Ovary (tissue), 9 donors: ENCODE data around the gene THSD4. TPM values are rescaled to one million over a fixed set of nuclear protein-coding genes. Genes with fewer than 3 reads are reported as not detected.

Source experiments
- DNase-seq, 5 donors: peaks; one replicate each; pipeline ENCODE4 v3.0.0-alpha.2; 2019 to 2020
- H3K27ac ChIP-seq, 2 donors: fragments of 200-600 bp; one replicate each; pipeline versions ENCODE4 v1.5.1 to v1.8.0; 2019 to 2022
- H3K27me3 ChIP-seq: fragments of 200-600 bp; one replicate; pipeline ENCODE4 v1.8.0; 2022
- H3K36me3 ChIP-seq: fragments of 200-600 bp; sonication (generic); one replicate; pipeline ENCODE4 v1.5.1; 2019
- H3K4me1 ChIP-seq: one replicate; pipeline ENCODE4 v1.8.1; 2013; ENCODE audit warnings: mild to moderate bottlenecking, moderate library complexity; ENCODE audit not compliant: insufficient read depth
- H3K4me3 ChIP-seq: fragments of 200-600 bp; sonication (generic); one replicate; pipeline ENCODE4 v1.5.1; 2017
- H3K9me3 ChIP-seq, 2 donors: fragments of 200-600 bp in 1 of 2; sonication (generic) in 1 of 2; one replicate each; pipeline versions ENCODE4 v1.5.1 to v1.8.1; 2013 to 2019; ENCODE audit warnings: mild to moderate bottlenecking in 1 of 2, moderate library complexity in 1 of 2
- EP300 ChIP-seq: sonication (generic); formaldehyde crosslinking; IDR thresholded peaks from one replicate; pipeline ENCODE4 v1.6.1; 2017; ENCODE audit warnings: antibody characterized with exemption
- POLR2A ChIP-seq: fragments of 450-650 bp; IDR thresholded peaks from one replicate; pipeline ENCODE4 v1.6.1; 2017; ENCODE audit warnings: antibody characterized with exemption, mild to moderate bottlenecking, moderate library complexity
- WGBS, 3 donors: extraction: QIAGEN DNeasy Blood & Tissue Kit in 1 of 3; methylation state at CpG; one replicate each; pipeline versions ENCODE4 v1.1.5 to v1.1.7; 2013 to 2017; 5-methylcytosine and 5-hydroxymethylcytosine counted together
- intact Hi-C, 4 donors: fragments of 100-400 bp; cut with DNase I; formaldehyde crosslinking; loops; one replicate each; pipeline versions ENCODE4 v1.11.0 to v1.15.1; 2022 to 2023
- polyA plus RNA-seq, 2 donors: library from polyadenylated mRNA; stranded (reverse); fragments of 200-250 nt in 1 of 2; fragments of 350-450 nt in 1 of 2; fragmentation: Illumina TruSeq in 1 of 2; extraction: RNeasy Lipid Tissue Mini Kit (QIAGEN cat#74804) in 1 of 2; gene quantifications; one replicate each; pipeline ENCODE4 v1.2.3, GENCODE V29; 2013 to 2014
- total RNA-seq, 7 donors: library from RNA; depleted of rRNA in 2 of 7; stranded (reverse); fragments of >200 nt in 2 of 7; fragmentation: NEBNext Ultra II Directional in 3 of 7; extraction: Animal tissue kit (Norgen Biotek cat#: 25700) in 3 of 7; gene quantifications; one replicate each; pipeline versions ENCODE4 v1.1.0 to v1.2.4, GENCODE V29; 2016 to 2023
- TF ChIP-seq, protein P1 (sequence below), 3 donors: fragments of 450-650 bp in 2 of 3; fragments of 200-600 bp in 1 of 3; IDR thresholded peaks; one replicate each; pipeline versions ENCODE4 v1.5.1 to v1.8.0; 2016 to 2022; ENCODE audit warnings: antibody characterized with exemption in 3 of 3, mild to moderate bottlenecking in 1 of 3
- donor health status: DM: no; HTN: no; CAD: no; lungs with moderate emphysema.
- donor health status: DM: no; HTN: no; CAD: no.
- donor health status: Bipolar disorder and iron deficiency.
- donor health status: DM: yes; HTN: yes; CAD: no.
- donor health status: DM: no; HTN: no; CAD: no.
- donor health status: DM: yes; HTN: yes; CAD: no.

The THSD4 gene
- total and polyA plus RNA-seq, 9 donors = 3.2 to 53.4 (median 13.5) TPM

DNA sequence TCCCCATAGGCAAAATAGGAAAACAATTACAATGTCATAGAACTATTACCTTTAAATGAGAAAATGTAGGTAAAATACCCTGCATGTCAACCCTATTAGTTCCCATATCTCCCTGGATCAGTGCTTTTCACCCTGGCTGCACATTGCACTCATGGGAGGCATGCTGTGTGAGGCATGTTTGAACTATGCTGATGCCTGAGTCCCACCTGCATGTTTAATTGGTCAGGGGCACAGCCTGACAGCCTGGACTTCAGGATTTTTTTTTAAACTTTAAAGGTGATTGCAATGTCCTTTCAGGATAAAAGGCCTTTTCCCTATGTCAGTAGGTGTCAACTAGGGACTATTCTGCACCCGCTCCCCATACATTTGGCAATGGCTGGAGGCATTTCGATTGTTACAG lies 559.1 kb downstream of the THSD4 start:
- WGBS, 3 donors = 81 to 87% (median 82%) methylated on average over 2 of the region's 2 CpGs
- no peaks in the 10 kb centered on the region for H3K27me3 ChIP-seq
- intact Hi-C loops = no loop called here
- no peak overlapping the region for H3K27ac ChIP-seq
- H3K4me3 ChIP-seq = no peak overlapping the region
- no peaks in the 10 kb centered on the region for H3K36me3 ChIP-seq
- TF ChIP-seq, protein P1, sequence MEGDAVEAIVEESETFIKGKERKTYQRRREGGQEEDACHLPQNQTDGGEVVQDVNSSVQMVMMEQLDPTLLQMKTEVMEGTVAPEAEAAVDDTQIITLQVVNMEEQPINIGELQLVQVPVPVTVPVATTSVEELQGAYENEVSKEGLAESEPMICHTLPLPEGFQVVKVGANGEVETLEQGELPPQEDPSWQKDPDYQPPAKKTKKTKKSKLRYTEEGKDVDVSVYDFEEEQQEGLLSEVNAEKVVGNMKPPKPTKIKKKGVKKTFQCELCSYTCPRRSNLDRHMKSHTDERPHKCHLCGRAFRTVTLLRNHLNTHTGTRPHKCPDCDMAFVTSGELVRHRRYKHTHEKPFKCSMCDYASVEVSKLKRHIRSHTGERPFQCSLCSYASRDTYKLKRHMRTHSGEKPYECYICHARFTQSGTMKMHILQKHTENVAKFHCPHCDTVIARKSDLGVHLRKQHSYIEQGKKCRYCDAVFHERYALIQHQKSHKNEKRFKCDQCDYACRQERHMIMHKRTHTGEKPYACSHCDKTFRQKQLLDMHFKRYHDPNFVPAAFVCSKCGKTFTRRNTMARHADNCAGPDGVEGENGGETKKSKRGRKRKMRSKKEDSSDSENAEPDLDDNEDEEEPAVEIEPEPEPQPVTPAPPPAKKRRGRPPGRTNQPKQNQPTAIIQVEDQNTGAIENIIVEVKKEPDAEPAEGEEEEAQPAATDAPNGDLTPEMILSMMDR (IDR thresholded peaks at IDR 0.05) = no peak
- TF ChIP-seq POLR2A = no peak
- no peak for TF ChIP-seq EP300
- DNase-seq = no peak
- no peaks in the 10 kb centered on the region for H3K9me3 ChIP-seq
- peaks cover 2% of the 10 kb centered on the region for H3K4me1 ChIP-seq

GRCh38 chr15:71677352-71677751 lies 562.1 kb downstream of the THSD4 start:
- intact Hi-C loops = no loop called here
- H3K27me3 ChIP-seq = no peaks in the 10 kb centered on the region
- WGBS, 3 donors = 15 to 32% (median 30%) methylated on average over 2 of the region's 2 CpGs
- TF ChIP-seq EP300 (no peak), POLR2A (no peak)
- TF ChIP-seq, protein P1 (IDR thresholded peaks at IDR 0.05) = no peak
- H3K27ac ChIP-seq = no peak overlapping the region
- H3K36me3 ChIP-seq = no peaks in the 10 kb centered on the region
- DNase-seq = no peak
- H3K4me3 ChIP-seq = no peak overlapping the region
- H3K4me1 ChIP-seq = peaks cover 2% of the 10 kb centered on the region
- H3K9me3 ChIP-seq = no peaks in the 10 kb centered on the region

GRCh38 chr15:71677766-71678165 lies 562.5 kb downstream of the THSD4 start:
- no peaks in the 10 kb centered on the region for H3K36me3 ChIP-seq
- peaks cover 2% of the 10 kb centered on the region for H3K4me1 ChIP-seq
- H3K27ac ChIP-seq = no peak overlapping the region
- DNase-seq = no peak
- H3K9me3 ChIP-seq = no peaks in the 10 kb centered on the region
- TF ChIP-seq POLR2A = no peak
- TF ChIP-seq, protein P1 (IDR thresholded peaks at IDR 0.05) = no peak
- H3K27me3 ChIP-seq = no peaks in the 10 kb centered on the region
- intact Hi-C loops = no loop called here
- H3K4me3 ChIP-seq = no peak overlapping the region
- 37 to 61% (median 56%) methylated on average over 5 of the region's 5 CpGs for WGBS, 3 donors

DNA sequence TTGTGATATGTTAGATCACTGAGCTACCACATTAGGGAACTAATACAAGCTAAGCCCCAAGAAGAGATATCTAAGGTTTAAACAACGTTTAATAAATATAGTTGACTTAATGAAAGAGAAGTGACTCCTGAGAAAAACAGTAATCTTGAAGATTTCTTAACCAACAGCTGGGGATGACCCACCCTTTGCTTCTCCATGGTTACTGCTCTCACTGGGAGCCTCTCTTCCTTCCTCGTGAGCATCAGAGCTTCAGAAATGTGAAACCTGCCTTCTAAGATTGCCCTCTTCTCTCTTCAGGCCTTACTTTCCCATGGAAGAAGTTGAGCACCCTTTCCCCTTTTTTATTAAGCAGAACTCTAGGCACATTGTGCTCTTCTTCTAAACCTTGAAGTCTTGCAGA lies 562.9 kb downstream of the THSD4 start:
- DNase-seq = no peak
- intact Hi-C loops = no loop called here
- Histone ChIP-seq H3K4me3 (no peak overlapping the region), H3K27me3 (no peaks in the 10 kb centered on the region), H3K4me1 (peaks cover 2% of the 10 kb centered on the region), H3K36me3 (no peaks in the 10 kb centered on the region), H3K27ac (no peak overlapping the region), H3K9me3 (no peaks in the 10 kb centered on the region)
- TF ChIP-seq POLR2A (no peak), EP300 (no peak)
- TF ChIP-seq, protein P1 (IDR thresholded peaks at IDR 0.05) = no peak
- WGBS, 3 donors = 28 to 51% (median 48%) methylated on average over 2 of the region's 2 CpGs

DNA sequence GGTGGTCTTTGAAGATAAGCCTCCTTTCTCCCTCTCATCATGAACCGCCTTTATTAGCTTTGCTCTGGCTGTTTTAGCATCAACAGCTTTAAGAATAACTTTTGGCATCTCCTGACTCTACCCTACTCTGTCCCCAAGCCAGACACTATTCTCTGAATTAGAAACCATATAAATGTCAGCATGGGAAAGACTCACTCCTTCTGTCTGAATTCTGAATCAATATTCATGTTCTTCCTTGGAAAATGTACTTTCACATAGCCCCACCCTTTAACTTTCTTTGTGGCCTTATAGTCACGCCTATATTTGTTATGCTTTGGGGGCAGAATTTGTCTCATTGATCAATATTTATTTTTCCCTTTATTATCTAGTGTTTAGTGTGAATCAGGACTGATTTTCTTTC lies 563.3 kb downstream of the THSD4 start:
- no peaks in the 10 kb centered on the region for H3K9me3 ChIP-seq
- WGBS, 3 donors = 94 to 95% (median 95%) methylated on average over 2 of the region's 2 CpGs
- no peak overlapping the region for H3K4me3 ChIP-seq
- intact Hi-C loops = no loop called here
- no peaks in the 10 kb centered on the region for H3K36me3 ChIP-seq
- no peaks in the 10 kb centered on the region for H3K27me3 ChIP-seq
- no peak overlapping the region for H3K27ac ChIP-seq
- no peak for DNase-seq
- peaks cover 2% of the 10 kb centered on the region for H3K4me1 ChIP-seq
- TF ChIP-seq, protein P1 (IDR thresholded peaks at IDR 0.05) = no peak
- TF ChIP-seq POLR2A (no peak), EP300 (no peak)
